ENCODE data around the gene IHH. TPM values are rescaled to one million over a fixed set of nuclear protein-coding genes. Genes with fewer than 3 reads are reported as not detected.

The IHH gene
- total RNA-seq, 1 donor from 2014 or later, result 0.18 TPM

GRCh38 chr2:219025637-219026585, 34.8 kb downstream of the IHH start:
- Mint-ChIP-seq H3K27me3 (ENCODE audit: low read depth) (peaks cover 57% of the 10 kb centered on the region), H3K36me3 (no peaks in the 10 kb centered on the region), H3K9me3 (no peaks in the 10 kb centered on the region), H3K4me3 (no peak overlapping the region), H3K27ac (no peak overlapping the region), H3K4me1 (peaks cover 3% of the 10 kb centered on the region)
- no peak for DNase-seq (ENCODE audit: low spot score in 2 of 2, unreplicated experiment in 2 of 2)
- no peak for TF ChIP-seq CTCF (IDR thresholded peaks at IDR 0.05; ENCODE audit: unreplicated experiment)

GRCh38 chr2:219024059-219024458, 36.7 kb downstream of the IHH start:
- H3K36me3 Mint-ChIP-seq, result no peaks in the 10 kb centered on the region
- no peaks in the 10 kb centered on the region for H3K4me1 Mint-ChIP-seq
- H3K9me3 Mint-ChIP-seq, result no peaks in the 10 kb centered on the region
- H3K27ac Mint-ChIP-seq, result no peak overlapping the region
- peaks cover 65% of the 10 kb centered on the region for H3K27me3 Mint-ChIP-seq (ENCODE audit: low read depth)
- TF ChIP-seq CTCF (IDR thresholded peaks at IDR 0.05; ENCODE audit: unreplicated experiment), result no peak
- no peak for DNase-seq (ENCODE audit: low spot score in 2 of 2, unreplicated experiment in 2 of 2)
- H3K4me3 Mint-ChIP-seq, result no peak overlapping the region

GRCh38 chr2:219023045-219023605, 37.6 kb downstream of the IHH start:
- Mint-ChIP-seq H3K9me3 (no peaks in the 10 kb centered on the region), H3K27ac (no peak overlapping the region), H3K36me3 (no peaks in the 10 kb centered on the region), H3K4me1 (no peaks in the 10 kb centered on the region), H3K4me3 (no peak overlapping the region), H3K27me3 (ENCODE audit: low read depth) (peaks cover 65% of the 10 kb centered on the region)
- no peak for DNase-seq (ENCODE audit: low spot score in 2 of 2, unreplicated experiment in 2 of 2)
- no peak for TF ChIP-seq CTCF (IDR thresholded peaks at IDR 0.05; ENCODE audit: unreplicated experiment)

GRCh38 chr2:219022616-219023015, 38.1 kb downstream of the IHH start:
- no peak for DNase-seq (ENCODE audit: low spot score in 2 of 2, unreplicated experiment in 2 of 2)

GRCh38 chr2:219022041-219022440, 38.7 kb downstream of the IHH start:
- no peaks in the 10 kb centered on the region for H3K36me3 Mint-ChIP-seq
- H3K9me3 Mint-ChIP-seq, result no peaks in the 10 kb centered on the region
- no peak overlapping the region for H3K27ac Mint-ChIP-seq
- peaks cover 65% of the 10 kb centered on the region for H3K27me3 Mint-ChIP-seq (ENCODE audit: low read depth)
- no peaks in the 10 kb centered on the region for H3K4me1 Mint-ChIP-seq
- H3K4me3 Mint-ChIP-seq, result no peak overlapping the region
- no peak for DNase-seq (ENCODE audit: low spot score in 2 of 2, unreplicated experiment in 2 of 2)
- no peak for TF ChIP-seq CTCF (IDR thresholded peaks at IDR 0.05; ENCODE audit: unreplicated experiment)

More at GRCh38 chr2:219022616-219023015, 38.1 kb downstream of the IHH start:
- H3K4me3 Mint-ChIP-seq, result no peak overlapping the region
- H3K27me3 Mint-ChIP-seq (ENCODE audit: low read depth), result peaks cover 65% of the 10 kb centered on the region
- H3K9me3 Mint-ChIP-seq, result no peaks in the 10 kb centered on the region
- no peak overlapping the region for H3K27ac Mint-ChIP-seq
- H3K4me1 Mint-ChIP-seq, result no peaks in the 10 kb centered on the region
- H3K36me3 Mint-ChIP-seq, result no peaks in the 10 kb centered on the region
- no peak for TF ChIP-seq CTCF (IDR thresholded peaks at IDR 0.05; ENCODE audit: unreplicated experiment)
